ENCODE measurements around the gene NUAK1. TPM values are rescaled to one million over a fixed set of nuclear protein-coding genes. Genes with fewer than 3 reads are reported as not detected.

Gene NUAK1
- total RNA-seq, 4 donors from 2014 or later, result 1.1 to 5.1 (median 2.3) TPM

DNA sequence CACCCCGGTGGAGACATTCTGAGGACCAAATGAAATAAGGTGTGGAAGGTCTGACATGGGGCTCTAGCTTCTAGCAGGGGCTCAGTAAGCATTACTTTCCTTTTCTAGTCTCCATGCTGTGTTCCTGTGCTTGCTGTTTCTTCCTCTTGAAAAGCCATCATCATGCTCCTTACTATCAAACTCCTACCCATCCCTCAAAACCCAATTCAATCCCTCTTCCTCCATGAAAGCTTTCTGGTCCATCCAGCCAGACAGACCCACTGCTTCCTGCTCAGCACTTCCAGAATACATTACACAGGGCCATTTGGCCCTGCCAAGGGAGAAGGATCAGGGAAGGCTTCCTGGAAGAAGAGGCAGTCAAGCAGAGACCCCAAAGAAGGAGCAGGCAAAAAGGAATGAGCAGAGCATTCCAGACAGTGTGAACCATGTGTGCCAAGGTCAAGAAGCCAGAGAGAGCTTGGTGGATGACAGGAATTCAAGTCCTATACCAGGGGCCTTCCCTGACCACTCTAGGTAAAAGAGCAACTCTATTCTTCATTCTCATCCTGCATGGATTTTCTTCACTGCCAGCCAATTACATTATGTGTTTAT, 59.5 kb downstream of the NUAK1 start:
- 88 to 100% methylated on average over 1 of the region's 1 CpG for WGBS, 2 donors
- intact Hi-C loops (cut with DNase I), result no loop called here
- peaks cover 0 to 46% (median 23%) of the 10 kb centered on the region in 3 donors for H3K4me1 ChIP-seq
- no peaks in the 10 kb centered on the region for H3K9me3 ChIP-seq
- no peak for DNase-seq
- no peak overlapping the region for H3K4me3 ChIP-seq
- peak overlapping the region in 2 of 4 donors; percentile 72 to 85 for H3K27ac ChIP-seq
- H3K27me3 ChIP-seq, result no peaks in the 10 kb centered on the region
- TF ChIP-seq, protein P1, sequence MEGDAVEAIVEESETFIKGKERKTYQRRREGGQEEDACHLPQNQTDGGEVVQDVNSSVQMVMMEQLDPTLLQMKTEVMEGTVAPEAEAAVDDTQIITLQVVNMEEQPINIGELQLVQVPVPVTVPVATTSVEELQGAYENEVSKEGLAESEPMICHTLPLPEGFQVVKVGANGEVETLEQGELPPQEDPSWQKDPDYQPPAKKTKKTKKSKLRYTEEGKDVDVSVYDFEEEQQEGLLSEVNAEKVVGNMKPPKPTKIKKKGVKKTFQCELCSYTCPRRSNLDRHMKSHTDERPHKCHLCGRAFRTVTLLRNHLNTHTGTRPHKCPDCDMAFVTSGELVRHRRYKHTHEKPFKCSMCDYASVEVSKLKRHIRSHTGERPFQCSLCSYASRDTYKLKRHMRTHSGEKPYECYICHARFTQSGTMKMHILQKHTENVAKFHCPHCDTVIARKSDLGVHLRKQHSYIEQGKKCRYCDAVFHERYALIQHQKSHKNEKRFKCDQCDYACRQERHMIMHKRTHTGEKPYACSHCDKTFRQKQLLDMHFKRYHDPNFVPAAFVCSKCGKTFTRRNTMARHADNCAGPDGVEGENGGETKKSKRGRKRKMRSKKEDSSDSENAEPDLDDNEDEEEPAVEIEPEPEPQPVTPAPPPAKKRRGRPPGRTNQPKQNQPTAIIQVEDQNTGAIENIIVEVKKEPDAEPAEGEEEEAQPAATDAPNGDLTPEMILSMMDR (IDR thresholded peaks at IDR 0.05), result no peak
- no peak for TF ChIP-seq POLR2A (IDR thresholded peaks at IDR 0.05)
- peaks cover 0 to 21% (median 0%) of the 10 kb centered on the region in 3 donors for H3K36me3 ChIP-seq

DNA sequence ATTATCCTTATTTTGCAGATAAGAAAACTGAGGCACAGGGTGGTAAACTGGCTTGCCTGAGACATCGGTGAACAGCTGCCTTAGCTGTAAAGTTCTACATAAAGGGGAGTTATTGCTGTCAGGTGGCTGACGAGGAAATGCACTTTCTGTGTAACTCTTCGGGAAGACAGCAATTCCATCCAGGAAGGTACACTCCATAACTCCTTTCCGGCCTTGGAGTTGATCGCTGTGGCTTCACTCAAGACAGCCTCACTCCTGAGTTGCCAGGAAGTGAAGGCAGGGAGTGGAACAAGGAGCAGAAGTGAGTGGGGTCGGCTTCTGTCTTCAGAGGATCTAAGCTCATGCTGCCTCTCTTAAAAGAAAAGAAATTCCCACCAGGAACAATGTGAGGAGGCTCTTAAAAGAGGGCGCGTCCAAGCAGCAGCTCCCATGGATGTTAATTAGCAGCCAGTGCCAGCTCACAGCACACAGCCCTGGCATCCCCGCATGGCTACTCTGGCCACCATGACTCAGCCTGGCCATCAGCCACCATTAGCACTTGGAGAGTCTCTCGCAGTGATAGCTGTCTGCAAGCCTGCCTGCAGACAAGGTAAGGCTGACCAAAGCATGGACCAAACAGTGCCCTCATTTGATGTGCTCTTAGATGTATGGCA, 60.3 kb downstream of the NUAK1 start:
- Histone ChIP-seq H3K4me1 (peaks cover 0 to 40% (median 23%) of the 10 kb centered on the region in 3 donors), H3K36me3 (peaks cover 0 to 14% (median 0%) of the 10 kb centered on the region in 3 donors), H3K9me3 (no peaks in the 10 kb centered on the region), H3K27me3 (no peaks in the 10 kb centered on the region), H3K27ac (peak overlapping the region in 1 of 4 donors; percentile 85), H3K4me3 (no peak overlapping the region)
- WGBS, 2 donors, result 70 to 81% methylated on average over 8 to 10 of the region's 10 CpGs
- no peak for DNase-seq
- intact Hi-C loops (cut with DNase I), result no loop called here
- no peak for TF ChIP-seq POLR2A (IDR thresholded peaks at IDR 0.05)

DNA sequence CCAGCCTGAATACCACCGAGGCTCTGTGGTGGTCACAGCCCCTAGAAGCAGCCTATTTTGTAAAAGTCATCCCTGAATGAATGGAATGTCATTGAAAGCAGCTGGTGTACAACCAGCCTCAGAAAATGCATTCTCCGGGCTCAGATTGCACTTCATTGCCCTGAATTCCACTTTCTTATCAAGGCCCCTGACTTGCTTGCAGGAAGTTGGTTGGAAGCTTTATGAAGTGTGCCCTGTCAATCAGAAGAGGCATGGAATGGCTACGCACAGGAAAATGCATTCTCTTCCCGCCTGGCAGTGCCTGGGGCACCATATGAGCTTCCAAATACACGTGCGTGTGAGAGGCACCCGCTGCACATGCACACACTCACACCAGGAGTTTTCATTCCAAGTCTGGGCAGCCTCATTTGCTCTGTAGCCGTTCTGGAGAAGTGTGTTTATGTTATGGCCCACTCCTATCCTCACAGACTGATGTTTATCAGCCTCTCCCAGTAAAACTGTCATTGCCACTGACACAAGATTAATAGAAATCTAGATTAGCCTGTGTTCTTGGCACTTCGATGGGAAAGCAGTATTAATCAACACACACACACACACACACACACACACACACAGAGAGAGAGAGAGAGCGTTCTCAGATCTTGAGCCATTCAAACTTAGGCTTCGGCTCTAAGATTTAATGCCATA, 63.9 kb downstream of the NUAK1 start:
- Histone ChIP-seq H3K27me3 (no peaks in the 10 kb centered on the region), H3K4me1 (peaks cover 0 to 25% (median 14%) of the 10 kb centered on the region in 3 donors), H3K36me3 (peaks cover 0 to 7% (median 3%) of the 10 kb centered on the region in 3 donors), H3K9me3 (no peaks in the 10 kb centered on the region), H3K27ac (no peak overlapping the region), H3K4me3 (no peak overlapping the region)
- 46 to 61% methylated on average over 11 of the region's 11 CpGs for WGBS, 2 donors
- no peak for TF ChIP-seq POLR2A (IDR thresholded peaks at IDR 0.05)
- TF ChIP-seq, protein P1 (IDR thresholded peaks at IDR 0.05), result no peak
- DNase-seq, result no peak
- intact Hi-C loops (cut with DNase I), result no loop called here

DNA sequence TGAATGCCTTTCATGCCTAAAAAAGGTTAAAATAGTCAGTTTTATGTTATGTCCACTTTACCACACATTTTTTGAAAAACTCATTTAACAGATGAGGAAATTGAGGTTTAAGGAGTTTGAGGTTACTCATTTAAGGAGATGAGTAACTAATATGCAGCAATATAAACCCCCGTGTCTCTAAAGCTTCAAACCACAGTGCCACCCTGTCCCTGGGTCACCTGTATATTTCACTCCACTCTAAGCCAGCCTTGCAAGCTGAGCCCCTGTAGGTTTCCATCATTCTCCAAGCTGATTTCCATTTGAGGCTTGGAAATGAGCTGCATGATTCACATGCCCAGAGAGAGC, 64.4 kb downstream of the NUAK1 start:
- H3K4me1 ChIP-seq, result peaks cover 0 to 20% (median 13%) of the 10 kb centered on the region in 3 donors
- H3K36me3 ChIP-seq, result peaks cover 0 to 12% (median 5%) of the 10 kb centered on the region in 3 donors
- 61 to 71% methylated on average over 1 of the region's 1 CpG for WGBS, 2 donors
- H3K4me3 ChIP-seq, result no peak overlapping the region
- no peak overlapping the region for H3K27ac ChIP-seq
- no peak for DNase-seq
- H3K9me3 ChIP-seq, result no peaks in the 10 kb centered on the region
- intact Hi-C loops (cut with DNase I), result no loop called here
- TF ChIP-seq POLR2A (IDR thresholded peaks at IDR 0.05), result no peak
- TF ChIP-seq, protein P1 (IDR thresholded peaks at IDR 0.05), result no peak
- H3K27me3 ChIP-seq, result no peaks in the 10 kb centered on the region

DNA sequence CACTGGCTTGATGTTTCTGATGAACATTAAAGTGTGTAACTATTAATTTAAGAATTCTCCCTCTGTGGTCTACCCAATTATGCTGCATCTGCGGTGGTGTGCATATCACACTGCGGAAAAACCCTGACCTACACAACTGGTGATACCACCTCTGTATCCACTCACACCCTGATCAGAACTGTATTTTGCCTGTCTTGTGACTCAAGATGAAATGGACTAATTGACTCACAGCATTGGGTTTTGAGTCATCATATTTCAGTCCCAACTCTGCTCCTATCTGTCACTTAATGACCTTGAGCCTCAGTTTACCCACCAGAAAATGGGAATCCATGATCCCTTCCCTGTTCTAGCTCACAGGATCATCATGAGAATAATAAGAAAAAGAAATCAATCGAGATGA, 65.6 kb downstream of the NUAK1 start:
- TF ChIP-seq POLR2A (IDR thresholded peaks at IDR 0.05), result no peak
- TF ChIP-seq, protein P1 (IDR thresholded peaks at IDR 0.05), result no peak
- 71 to 81% methylated on average over 3 of the region's 3 CpGs for WGBS, 2 donors
- Histone ChIP-seq H3K9me3 (no peaks in the 10 kb centered on the region), H3K4me3 (no peak overlapping the region), H3K27me3 (no peaks in the 10 kb centered on the region), H3K27ac (no peak overlapping the region), H3K36me3 (peaks cover 0 to 24% (median 6%) of the 10 kb centered on the region in 3 donors), H3K4me1 (peaks cover 0 to 9% (median 7%) of the 10 kb centered on the region in 3 donors)
- DNase-seq, result no peak
- intact Hi-C loops (cut with DNase I), result no loop called here

All from esophagus squamous epithelium (tissue), 5 donors.